ENCODE measurements around the gene FOXP1.
"Not testable (repeated sequence)": the region's sequence is repeated elsewhere in the genome, so short reads cannot be mapped to it uniquely, and the experiment has no call there.

Gene FOXP1

GRCh38 chr3:71325715-71326114 lies 257.8 kb downstream of the FOXP1 start:
- DNase-seq (ENCODE audit: low read depth in 1 of 2, low spot score in 1 of 2) = no peak
- in situ Hi-C loops (cut with HindIII; ENCODE audit: low pct_unique_long_range_greater_than_20kb, low sequenced_read_pairs) = no loop called here
- no peak for TF ChIP-seq JUND (IDR thresholded peaks at IDR 0.05; ENCODE audit: low read depth)

- DNase-seq (ENCODE audit: low read depth in 1 of 2, low spot score in 1 of 2); in situ Hi-C loops (cut with HindIII; ENCODE audit: low pct_unique_long_range_greater_than_20kb, low sequenced_read_pairs): not testable (repeated sequence)
Measured at GRCh38 chr3:71324224-71324623, 259.3 kb downstream of the FOXP1 start.

GRCh38 chr3:71323558-71323957 lies 260.0 kb downstream of the FOXP1 start:
- in situ Hi-C loops (cut with HindIII; ENCODE audit: low pct_unique_long_range_greater_than_20kb, low sequenced_read_pairs) = no loop called here
- no peak for TF ChIP-seq JUND (IDR thresholded peaks at IDR 0.05; ENCODE audit: low read depth)

GRCh38 chr3:71322154-71322553 lies 261.4 kb downstream of the FOXP1 start:
- DNase-seq (ENCODE audit: low read depth in 1 of 2, low spot score in 1 of 2) = no peak
- in situ Hi-C loops (cut with HindIII; ENCODE audit: low pct_unique_long_range_greater_than_20kb, low sequenced_read_pairs) = no loop called here
- no peak for TF ChIP-seq JUND (IDR thresholded peaks at IDR 0.05; ENCODE audit: low read depth)

More at GRCh38 chr3:71323558-71323957, 260.0 kb downstream of the FOXP1 start:
- DNase-seq (ENCODE audit: low read depth in 1 of 2, low spot score in 1 of 2) = no peak

- TF ChIP-seq JUND (IDR thresholded peaks at IDR 0.05; ENCODE audit: low read depth) = no peak
- in situ Hi-C loops (cut with HindIII; ENCODE audit: low pct_unique_long_range_greater_than_20kb, low sequenced_read_pairs) = no loop called here
- no peak for DNase-seq (ENCODE audit: low read depth in 1 of 2, low spot score in 1 of 2)
Measured at GRCh38 chr3:71319771-71320170, 263.8 kb downstream of the FOXP1 start.

GRCh38 chr3:71318458-71318827 lies 265.1 kb downstream of the FOXP1 start:
- in situ Hi-C loops (cut with HindIII; ENCODE audit: low pct_unique_long_range_greater_than_20kb, low sequenced_read_pairs) = no loop called here
- no peak for TF ChIP-seq JUND (IDR thresholded peaks at IDR 0.05; ENCODE audit: low read depth)
- no peak for DNase-seq (ENCODE audit: low read depth in 1 of 2, low spot score in 1 of 2)

GRCh38 chr3:71317749-71318457 lies 265.6 kb downstream of the FOXP1 start:
- no peak for TF ChIP-seq JUND (IDR thresholded peaks at IDR 0.05; ENCODE audit: low read depth)
- no peak for DNase-seq (ENCODE audit: low read depth in 1 of 2, low spot score in 1 of 2)
- in situ Hi-C loops (cut with HindIII; ENCODE audit: low pct_unique_long_range_greater_than_20kb, low sequenced_read_pairs) = no loop called here

- no peak for DNase-seq (ENCODE audit: low read depth in 1 of 2, low spot score in 1 of 2)
- in situ Hi-C loops (cut with HindIII; ENCODE audit: low pct_unique_long_range_greater_than_20kb, low sequenced_read_pairs) = no loop called here
- TF ChIP-seq JUND (IDR thresholded peaks at IDR 0.05; ENCODE audit: low read depth) = no peak
Measured at GRCh38 chr3:71317140-71317539, 266.4 kb downstream of the FOXP1 start.

- no peak for TF ChIP-seq JUND (IDR thresholded peaks at IDR 0.05; ENCODE audit: low read depth)
Measured at GRCh38 chr3:71316066-71316777, 267.3 kb downstream of the FOXP1 start.

GRCh38 chr3:71315431-71315830 lies 268.1 kb downstream of the FOXP1 start:
- no peak for TF ChIP-seq JUND (IDR thresholded peaks at IDR 0.05; ENCODE audit: low read depth)
- no peak for DNase-seq (ENCODE audit: low read depth in 1 of 2, low spot score in 1 of 2)
- in situ Hi-C loops (cut with HindIII; ENCODE audit: low pct_unique_long_range_greater_than_20kb, low sequenced_read_pairs) = no loop called here

More at GRCh38 chr3:71316066-71316777, 267.3 kb downstream of the FOXP1 start:
- DNase-seq (ENCODE audit: low read depth in 1 of 2, low spot score in 1 of 2) = no peak
- in situ Hi-C loops (cut with HindIII; ENCODE audit: low pct_unique_long_range_greater_than_20kb, low sequenced_read_pairs) = no loop called here

- in situ Hi-C loops (cut with HindIII; ENCODE audit: low pct_unique_long_range_greater_than_20kb, low sequenced_read_pairs) = no loop called here
Measured at GRCh38 chr3:71313844-71314243, 269.7 kb downstream of the FOXP1 start.

GRCh38 chr3:71312461-71312860 lies 271.1 kb downstream of the FOXP1 start:
- TF ChIP-seq JUND (IDR thresholded peaks at IDR 0.05; ENCODE audit: low read depth) = no peak
- DNase-seq (ENCODE audit: low read depth in 1 of 2, low spot score in 1 of 2) = no peak
- in situ Hi-C loops (cut with HindIII; ENCODE audit: low pct_unique_long_range_greater_than_20kb, low sequenced_read_pairs) = no loop called here

More at GRCh38 chr3:71313844-71314243, 269.7 kb downstream of the FOXP1 start:
- DNase-seq (ENCODE audit: low read depth in 1 of 2, low spot score in 1 of 2) = no peak
- TF ChIP-seq JUND (IDR thresholded peaks at IDR 0.05; ENCODE audit: low read depth) = no peak

GRCh38 chr3:71311661-71312046 lies 271.9 kb downstream of the FOXP1 start:
- no peak for DNase-seq (ENCODE audit: low read depth in 1 of 2, low spot score in 1 of 2)
- in situ Hi-C loops (cut with HindIII; ENCODE audit: low pct_unique_long_range_greater_than_20kb, low sequenced_read_pairs) = no loop called here
- TF ChIP-seq JUND (IDR thresholded peaks at IDR 0.05; ENCODE audit: low read depth) = no peak
